BLaER1 (cell line): Measurements from ENCODE around the gene COL4A5.

Experiments used
- H3K27ac ChIP-seq: shearing (Covaris generic); formaldehyde crosslinking; 2 replicates; pipeline ENCODE4 v1.8.1; 2022
- H3K27me3 ChIP-seq: shearing (Covaris generic); formaldehyde crosslinking; 2 replicates; pipeline ENCODE4 v1.8.1; 2022
- H3K36me3 ChIP-seq: shearing (Covaris generic); formaldehyde crosslinking; 2 replicates; pipeline ENCODE4 v1.8.1; 2022
- H3K4me1 ChIP-seq: shearing (Covaris generic); formaldehyde crosslinking; 2 replicates; pipeline ENCODE4 v1.8.1; 2022
- H3K4me2 ChIP-seq: shearing (Covaris generic); formaldehyde crosslinking; 2 replicates; pipeline ENCODE4 v1.8.1; 2022
- H3K4me3 ChIP-seq: shearing (Covaris generic); formaldehyde crosslinking; 2 replicates; pipeline ENCODE4 v1.8.1; 2022
- H3K9ac ChIP-seq: shearing (Covaris generic); formaldehyde crosslinking; 2 replicates; pipeline ENCODE4 v1.8.1; 2022
- H3K9me3 ChIP-seq: shearing (Covaris generic); formaldehyde crosslinking; 2 replicates; pipeline ENCODE4 v1.8.1; 2022
- H4K20me1 ChIP-seq: shearing (Covaris generic); formaldehyde crosslinking; 2 replicates; pipeline ENCODE4 v1.8.1; 2022
- Cebpa-rat ChIP-seq: shearing (Covaris generic); IDR thresholded peaks from 2 replicates; pipeline ENCODE4 v1.8.1; 2022

The COL4A5 gene

GRCh38 chrX:108735679-108736508 lies 296.3 kb downstream of the COL4A5 start:
- Histone ChIP-seq H3K27me3 (peaks cover 59% of the 10 kb centered on the region), H3K9me3 (peaks cover 31% of the 10 kb centered on the region), H3K9ac (no peak overlapping the region), H3K4me2 (no peak overlapping the region), H3K4me1 (no peaks in the 10 kb centered on the region), H3K4me3 (no peak overlapping the region), H4K20me1 (peaks cover 9% of the 10 kb centered on the region; the same call in 1 of the 2 replicates), H3K27ac (no peak overlapping the region), H3K36me3 (no peaks in the 10 kb centered on the region)
- TF ChIP-seq Cebpa-rat, result no peak

GRCh38 chrX:108736509-108737479 lies 297.2 kb downstream of the COL4A5 start, which contains the start of gene IRS4:
Gene IRS4 (minus strand): TSS chrX:108736563.
- H3K9me3 ChIP-seq, result peaks cover 31% of the 10 kb centered on the region
- no peak for TF ChIP-seq Cebpa-rat
- H3K27me3 ChIP-seq, result peaks cover 55% of the 10 kb centered on the region
- no peak within 1 kb of the TSS for H3K4me2 ChIP-seq
- H3K27ac ChIP-seq, result no peak within 1 kb of the TSS
- no peaks in the 10 kb centered on the region for H3K4me1 ChIP-seq
- H3K9ac ChIP-seq, result no peak within 1 kb of the TSS
- peaks cover 9% of the 10 kb centered on the region; the same call in 1 of the 2 replicates for H4K20me1 ChIP-seq
- no peak within 1 kb of the TSS for H3K4me3 ChIP-seq
- H3K36me3 ChIP-seq, result no peaks in the 10 kb centered on the region

GRCh38 chrX:108737754-108738153 lies 298.1 kb downstream of the COL4A5 start:
- peaks cover 57% of the 10 kb centered on the region for H3K27me3 ChIP-seq

GRCh38 chrX:108740299-108740774 lies 300.7 kb downstream of the COL4A5 start:
- H3K36me3 ChIP-seq, result no peaks in the 10 kb centered on the region
- peaks cover 22% of the 10 kb centered on the region for H3K9me3 ChIP-seq
- peaks cover 52% of the 10 kb centered on the region for H3K27me3 ChIP-seq
- TF ChIP-seq Cebpa-rat, result no peak
- no peaks in the 10 kb centered on the region for H3K4me1 ChIP-seq
- no peak overlapping the region for H3K9ac ChIP-seq
- no peak overlapping the region for H3K27ac ChIP-seq
- H3K4me3 ChIP-seq, result no peak overlapping the region
- no peaks in the 10 kb centered on the region for H4K20me1 ChIP-seq
- H3K4me2 ChIP-seq, result no peak overlapping the region

More at GRCh38 chrX:108737754-108738153, 298.1 kb downstream of the COL4A5 start:
- TF ChIP-seq Cebpa-rat, result no peak
- Histone ChIP-seq H3K4me3 (no peak overlapping the region), H3K4me1 (no peaks in the 10 kb centered on the region), H3K36me3 (no peaks in the 10 kb centered on the region), H3K4me2 (no peak overlapping the region), H3K27ac (no peak overlapping the region), H3K9ac (no peak overlapping the region), H4K20me1 (peaks cover 6% of the 10 kb centered on the region; the same call in 1 of the 2 replicates), H3K9me3 (peaks cover 31% of the 10 kb centered on the region)
